GM23338 (cell line): Measurements from ENCODE around the gene KCNJ6. TPM values are rescaled to one million over a fixed set of nuclear protein-coding genes. Genes with fewer than 3 reads are reported as not detected.

ENCODE experiments used
- ATAC-seq: fragments of 200-7000 bp; cut with Tn5 transposase; 3 replicates; pipeline ENCODE4 v1.9.1; 2020
- DNase-seq: peaks from one replicate; pipeline ENCODE4 v3.0.0-alpha.2; 2015; ENCODE audit warnings: low spot score
- H2AFZ ChIP-seq: fragments of 200-600 bp; sonication (generic); 2 replicates; pipeline ENCODE4 v1.8.0; 2016; ENCODE audit warnings: antibody characterized with exemption, mild to moderate bottlenecking, moderate library complexity
- H3F3A ChIP-seq: fragments of 200-600 bp; sonication (generic); replicated peaks from 2 replicates; pipeline ENCODE4 v1.8.0; 2017; ENCODE audit warnings: antibody characterized with exemption, mixed run types, low read depth
- H3K27ac ChIP-seq: fragments of 200-600 bp; sonication (generic); 2 replicates; pipeline ENCODE4 v1.6.1; 2016; ENCODE audit warnings: low read depth
- H3K27me3 ChIP-seq: fragments of 200-600 bp; sonication (generic); 2 replicates; pipeline ENCODE4 v1.8.0; 2016; ENCODE audit warnings: mild to moderate bottlenecking, mixed run types, moderate library complexity; ENCODE audit not compliant: insufficient read depth
- H3K36me3 ChIP-seq: fragments of 200-600 bp; sonication (generic); 2 replicates; pipeline ENCODE4 v1.8.0; 2016; ENCODE audit warnings: mild to moderate bottlenecking; ENCODE audit not compliant: insufficient read depth
- H3K4me1 ChIP-seq: fragments of 200-600 bp; sonication (generic); 2 replicates; pipeline ENCODE4 v1.8.0; 2016; ENCODE audit warnings: mild to moderate bottlenecking, moderate library complexity; ENCODE audit not compliant: insufficient read depth
- H3K4me2 ChIP-seq: fragments of 200-600 bp; sonication (generic); 2 replicates; pipeline ENCODE4 v1.7.1; 2017; ENCODE audit warnings: mixed run types
- H3K4me3 ChIP-seq: fragments of 200-600 bp; sonication (generic); 2 replicates; pipeline ENCODE4 v1.6.1; 2016; ENCODE audit warnings: mixed run types
- H3K79me2 ChIP-seq: fragments of 200-600 bp; sonication (generic); replicated peaks from 2 replicates; pipeline ENCODE4 v1.8.0; 2017; ENCODE audit warnings: mild to moderate bottlenecking; ENCODE audit not compliant: insufficient read depth
- H3K9me2 ChIP-seq: fragments of 200-600 bp; sonication (generic); 2 replicates; pipeline ENCODE4 v1.8.0; 2017; ENCODE audit not compliant: insufficient read depth
- H4K20me1 ChIP-seq: fragments of 200-600 bp; sonication (generic); replicated peaks from 2 replicates; pipeline ENCODE4 v1.8.0; 2017; ENCODE audit warnings: mild to moderate bottlenecking; ENCODE audit not compliant: insufficient read depth
- H3K27ac Mint-ChIP-seq: 2 replicates; pipeline ENCODE4 v1.8.0; 2020; ENCODE audit warnings: inconsistent platforms, mild to moderate bottlenecking, moderate library complexity, mixed read lengths
- H3K27me3 Mint-ChIP-seq: 3 replicates; pipeline ENCODE4 v1.8.0; 2022; ENCODE audit warnings: low read depth, mild to moderate bottlenecking, moderate library complexity, mixed read lengths, inconsistent platforms; ENCODE audit not compliant: insufficient read depth, poor library complexity
- H3K36me3 Mint-ChIP-seq: 3 replicates; pipeline ENCODE4 v1.8.0; 2021; ENCODE audit warnings: low read depth, mild to moderate bottlenecking, inconsistent platforms, moderate library complexity, mixed read lengths
- H3K4me1 Mint-ChIP-seq: 3 replicates; pipeline ENCODE4 v1.8.0; 2020; ENCODE audit warnings: mild to moderate bottlenecking, inconsistent platforms, mixed read lengths
- H3K4me3 Mint-ChIP-seq: 3 replicates; pipeline ENCODE4 v1.8.0; 2021; ENCODE audit warnings: moderate library complexity, mild to moderate bottlenecking, inconsistent platforms, mixed read lengths
- H3K9me3 Mint-ChIP-seq: 3 replicates; pipeline ENCODE4 v1.8.0; 2020; ENCODE audit warnings: moderate library complexity, mild to moderate bottlenecking, inconsistent platforms, mixed read lengths
- CREB1 ChIP-seq: fragments of 250-450 bp; sonication (Bioruptor Pico); IDR thresholded peaks from 2 replicates; pipeline ENCODE4 v1.5.0; 2020; ENCODE audit warnings: low read depth, mild to moderate bottlenecking, moderate library complexity
- CTCF ChIP-seq, 2 experiments: fragments of 200-600 bp in 1 of 2; sonication (generic) in 1 of 2; conservative IDR thresholded peaks; 2 replicates each; pipeline versions ENCODE4 v1.5.1 to v1.6.1; 2016 to 2017; ENCODE audit warnings: antibody characterized with exemption in 2 of 2, low read depth in 2 of 2, mild to moderate bottlenecking in 2 of 2, moderate library complexity in 1 of 2
- ETS1 ChIP-seq: IDR thresholded peaks from 2 replicates; pipeline ENCODE4 v1.6.1; 2016; ENCODE audit warnings: antibody characterized with exemption
- EZH2 ChIP-seq: fragments of 200-600 bp; sonication (generic); IDR thresholded peaks from one replicate; pipeline ENCODE4 v1.8.0; 2017; ENCODE audit warnings: antibody characterized with exemption, mild to moderate bottlenecking, low read depth; ENCODE audit not compliant: unreplicated experiment
- EZH2phosphoT487 ChIP-seq: fragments of 200-600 bp; sonication (generic); IDR thresholded peaks from one replicate; pipeline ENCODE4 v1.8.1; 2018; ENCODE audit warnings: antibody characterized with exemption; ENCODE audit not compliant: unreplicated experiment
- JUNB ChIP-seq: IDR thresholded peaks from one replicate; pipeline ENCODE4 v1.6.1; 2016; ENCODE audit warnings: antibody characterized with exemption; ENCODE audit not compliant: unreplicated experiment
- NANOG ChIP-seq: IDR thresholded peaks from 2 replicates; pipeline ENCODE4 v1.6.1; 2016; ENCODE audit warnings: antibody characterized with exemption, borderline replicate concordance
- POLR2AphosphoS5 ChIP-seq: IDR thresholded peaks from 2 replicates; pipeline ENCODE4 v1.6.1; 2016; ENCODE audit warnings: antibody characterized with exemption, low read depth
- STAT1 ChIP-seq: IDR thresholded peaks from one replicate; pipeline ENCODE4 v1.6.1; 2016; ENCODE audit warnings: antibody characterized with exemption; ENCODE audit not compliant: unreplicated experiment
- ZNF114 ChIP-seq: fragments of 250-450 bp; sonication (Bioruptor Pico); IDR thresholded peaks from 2 replicates; pipeline ENCODE4 v1.5.0; 2020; ENCODE audit warnings: mild to moderate bottlenecking, moderate library complexity
- ZNF331 ChIP-seq: fragments of 250-450 bp; sonication (Bioruptor Pico); IDR thresholded peaks from 2 replicates; pipeline ENCODE4 v1.5.0; 2020; ENCODE audit warnings: low read depth, mild to moderate bottlenecking, moderate library complexity
- ZNF462 ChIP-seq: fragments of 250-450 bp; sonication (Bioruptor Pico); IDR thresholded peaks from 2 replicates; pipeline ENCODE4 v1.5.0; 2020; ENCODE audit warnings: mild to moderate bottlenecking, moderate library complexity
- polyA plus RNA-seq: library from polyadenylated mRNA; unstranded; fragments of >200 nt; fragmentation: Nextera tagmentation; extraction: Ambion mirVana; gene quantifications from 2 replicates; pipeline ENCODE4 v1.2.1, GENCODE V29; 2016
- total RNA-seq: library from RNA; depleted of rRNA; stranded (reverse); fragments of >200 nt; shearing (Covaris generic); gene quantifications from 2 replicates; pipeline ENCODE4 v1.2.3, GENCODE V29; 2014
- TF ChIP-seq, protein P1 (sequence below): IDR thresholded peaks from one replicate; pipeline ENCODE4 v1.6.1; 2018; ENCODE audit warnings: antibody characterized with exemption; ENCODE audit not compliant: unreplicated experiment

The KCNJ6 gene
- total and polyA plus RNA-seq, 2 experiments from 2014 or later = 0.48 to 0.52 TPM

DNA sequence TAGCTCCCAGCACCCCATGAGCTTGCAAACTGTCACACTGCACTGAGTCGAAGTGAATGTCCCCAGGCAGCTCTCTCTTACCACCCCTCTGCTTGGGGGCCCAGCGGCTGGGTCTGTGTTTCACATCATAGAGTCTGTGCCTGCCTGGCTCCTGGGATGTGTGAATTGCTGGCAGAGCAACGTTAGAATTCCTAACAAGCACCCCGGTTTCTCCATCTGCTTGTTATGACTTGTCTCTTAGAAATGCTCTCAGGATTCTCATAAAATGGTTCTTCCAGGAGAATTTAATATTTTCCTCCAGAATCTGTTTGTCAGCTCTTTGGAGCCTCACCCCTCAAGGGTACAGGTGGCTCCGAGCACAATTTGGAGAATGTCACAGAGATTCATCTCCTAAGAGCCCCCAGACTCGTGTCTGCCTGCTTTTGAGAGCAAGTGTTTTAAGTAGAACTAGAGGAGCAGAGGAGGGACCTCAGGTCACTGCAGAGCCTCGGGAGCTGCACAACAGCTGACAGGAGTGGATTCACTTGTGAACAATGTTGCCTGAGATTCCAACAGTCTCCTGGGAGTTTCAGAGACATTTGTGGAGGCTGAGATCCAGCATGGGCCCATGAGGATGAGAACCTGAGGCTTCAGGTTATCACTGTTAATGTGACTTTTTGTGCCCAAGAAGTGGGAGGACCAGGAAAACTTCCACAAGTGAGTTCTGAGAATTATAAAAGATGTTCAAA, 131.5 kb downstream of the KCNJ6 start:
- Histone ChIP-seq H3K4me1 (no peaks in the 10 kb centered on the region), H2AFZ (no peak overlapping the region), H3K36me3 (no peaks in the 10 kb centered on the region), H3K79me2 (no peaks in the 10 kb centered on the region), H3F3A (no peaks in the 10 kb centered on the region), H3K9me2 (peaks cover 23% of the 10 kb centered on the region), H4K20me1 (no peaks in the 10 kb centered on the region), H3K27me3 (no peaks in the 10 kb centered on the region), H3K27ac (no peak overlapping the region), H3K4me2 (no peak overlapping the region), H3K4me3 (no peak overlapping the region)
- H3K36me3 Mint-ChIP-seq = peaks cover 2% of the 10 kb centered on the region; the same call in 1 of the 3 replicates
- TF ChIP-seq JUNB = no peak
- no peak for TF ChIP-seq ZNF114
- TF ChIP-seq CREB1 = no peak
- TF ChIP-seq STAT1 = no peak
- TF ChIP-seq, protein P1, sequence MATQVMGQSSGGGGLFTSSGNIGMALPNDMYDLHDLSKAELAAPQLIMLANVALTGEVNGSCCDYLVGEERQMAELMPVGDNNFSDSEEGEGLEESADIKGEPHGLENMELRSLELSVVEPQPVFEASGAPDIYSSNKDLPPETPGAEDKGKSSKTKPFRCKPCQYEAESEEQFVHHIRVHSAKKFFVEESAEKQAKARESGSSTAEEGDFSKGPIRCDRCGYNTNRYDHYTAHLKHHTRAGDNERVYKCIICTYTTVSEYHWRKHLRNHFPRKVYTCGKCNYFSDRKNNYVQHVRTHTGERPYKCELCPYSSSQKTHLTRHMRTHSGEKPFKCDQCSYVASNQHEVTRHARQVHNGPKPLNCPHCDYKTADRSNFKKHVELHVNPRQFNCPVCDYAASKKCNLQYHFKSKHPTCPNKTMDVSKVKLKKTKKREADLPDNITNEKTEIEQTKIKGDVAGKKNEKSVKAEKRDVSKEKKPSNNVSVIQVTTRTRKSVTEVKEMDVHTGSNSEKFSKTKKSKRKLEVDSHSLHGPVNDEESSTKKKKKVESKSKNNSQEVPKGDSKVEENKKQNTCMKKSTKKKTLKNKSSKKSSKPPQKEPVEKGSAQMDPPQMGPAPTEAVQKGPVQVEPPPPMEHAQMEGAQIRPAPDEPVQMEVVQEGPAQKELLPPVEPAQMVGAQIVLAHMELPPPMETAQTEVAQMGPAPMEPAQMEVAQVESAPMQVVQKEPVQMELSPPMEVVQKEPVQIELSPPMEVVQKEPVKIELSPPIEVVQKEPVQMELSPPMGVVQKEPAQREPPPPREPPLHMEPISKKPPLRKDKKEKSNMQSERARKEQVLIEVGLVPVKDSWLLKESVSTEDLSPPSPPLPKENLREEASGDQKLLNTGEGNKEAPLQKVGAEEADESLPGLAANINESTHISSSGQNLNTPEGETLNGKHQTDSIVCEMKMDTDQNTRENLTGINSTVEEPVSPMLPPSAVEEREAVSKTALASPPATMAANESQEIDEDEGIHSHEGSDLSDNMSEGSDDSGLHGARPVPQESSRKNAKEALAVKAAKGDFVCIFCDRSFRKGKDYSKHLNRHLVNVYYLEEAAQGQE = no peak
- no peak for TF ChIP-seq EZH2phosphoT487
- no peak for TF ChIP-seq POLR2AphosphoS5
- TF ChIP-seq ETS1 = no peak
- TF ChIP-seq CTCF (conservative IDR thresholded peaks at IDR 0.05; ENCODE audit: low read depth in 2 of 2) = no peak
- TF ChIP-seq EZH2 = no peak
- TF ChIP-seq ZNF331 (CRISPR knock-in tag) = no peak
- no peak for TF ChIP-seq NANOG
- TF ChIP-seq ZNF462 (CRISPR knock-in tag) = no peak
- DNase-seq (no peak), ATAC-seq (no peak)
- H3K4me1 Mint-ChIP-seq = no peaks in the 10 kb centered on the region
- H3K9me3 Mint-ChIP-seq = peaks cover 12% of the 10 kb centered on the region
- H3K4me3 Mint-ChIP-seq = no peak overlapping the region
- peaks cover 1% of the 10 kb centered on the region for H3K27me3 Mint-ChIP-seq
- H3K27ac Mint-ChIP-seq = no peak overlapping the region
